Activated CD8-positive, alpha-beta T cell treated with anti-CD3 and anti-CD28 coated beads for 36 hours (primary cell): ENCODE results near the gene PQBP1. TPM values are rescaled to one million over a fixed set of nuclear protein-coding genes. Genes with fewer than 3 reads are reported as not detected.
A peak's percentile ranks its signal among the peaks of the same experiment; 100 is the strongest.

ENCODE experiments used
- ATAC-seq: fragments of 200-7000 bp; cut with Tn5 transposase; one replicate; pipeline ENCODE4 v1.10.0; 2021; ENCODE audit warnings: mild to moderate bottlenecking, moderate library complexity
- CTCF ChIA-PET: fragments of 350-600 bp; sonication (Branson Sonifier 250); formaldehyde crosslinking; loops from one replicate; lab custom pipeline; 2021; ENCODE audit warnings: antibody characterized with exemption; lab: Charles Lee
- POLR2A ChIA-PET: fragments of 350-600 bp; sonication (Branson Sonifier 250); formaldehyde crosslinking; loops from one replicate; lab custom pipeline; 2021; ENCODE audit warnings: antibody characterized with exemption; lab: Charles Lee
- DNase-seq: peaks from one replicate; pipeline ENCODE4 v3.0.0-alpha.2; 2020
- H3K27ac Mint-ChIP-seq: one replicate; pipeline ENCODE4 v1.8.0; 2021; ENCODE audit warnings: mild to moderate bottlenecking, mixed read lengths
- H3K27me3 Mint-ChIP-seq: one replicate; pipeline ENCODE4 v1.8.0; 2021; ENCODE audit warnings: mixed read lengths
- H3K36me3 Mint-ChIP-seq: one replicate; pipeline ENCODE4 v1.8.0; 2021; ENCODE audit warnings: low read depth, mixed read lengths
- H3K4me1 Mint-ChIP-seq: one replicate; pipeline ENCODE4 v1.8.0; 2021; ENCODE audit warnings: low read depth, mixed read lengths
- H3K4me3 Mint-ChIP-seq: one replicate; pipeline ENCODE4 v1.8.0; 2021; ENCODE audit warnings: mild to moderate bottlenecking, moderate library complexity, mixed read lengths
- H3K9me3 Mint-ChIP-seq: one replicate; pipeline ENCODE4 v1.8.0; 2021; ENCODE audit warnings: mixed read lengths
- intact Hi-C: fragments of 100-400 bp; cut with micrococcal nuclease; formaldehyde crosslinking; loops from one replicate; pipeline ENCODE4 v1.10.0; 2022
- total RNA-seq, 2 experiments: library from RNA; stranded (reverse); gene quantifications; one replicate each; pipeline ENCODE4 v1.2.3, GENCODE V29; 2021
- TF ChIP-seq, protein P1 (sequence below): fragments of 200-600 bp; IDR thresholded peaks from one replicate; pipeline ENCODE4 v1.8.0; 2022; ENCODE audit warnings: antibody characterized with exemption, mild to moderate bottlenecking

PQBP1 gene
- total RNA-seq, 2 experiments from 2014 or later: 63.9 to 66.5 TPM

- intact Hi-C loops: no loop called here
- ChIA-PET POLR2A (interaction anchor here (0.6 to 1.0 kb wide), 3 partner anchors 46 to 53 kb away, joined by 3 to 4 read pairs (median 3); no protein-coding TSS in a partner anchor), CTCF (interaction anchor here (0.7 to 2.0 kb wide), 5 partner anchors 46 to 242 kb away, joined by 3 to 9 read pairs (median 4); no protein-coding TSS in a partner anchor)
- DNase-seq (peak; percentile 12), ATAC-seq (peak; percentile 56)
- TF ChIP-seq, protein P1, sequence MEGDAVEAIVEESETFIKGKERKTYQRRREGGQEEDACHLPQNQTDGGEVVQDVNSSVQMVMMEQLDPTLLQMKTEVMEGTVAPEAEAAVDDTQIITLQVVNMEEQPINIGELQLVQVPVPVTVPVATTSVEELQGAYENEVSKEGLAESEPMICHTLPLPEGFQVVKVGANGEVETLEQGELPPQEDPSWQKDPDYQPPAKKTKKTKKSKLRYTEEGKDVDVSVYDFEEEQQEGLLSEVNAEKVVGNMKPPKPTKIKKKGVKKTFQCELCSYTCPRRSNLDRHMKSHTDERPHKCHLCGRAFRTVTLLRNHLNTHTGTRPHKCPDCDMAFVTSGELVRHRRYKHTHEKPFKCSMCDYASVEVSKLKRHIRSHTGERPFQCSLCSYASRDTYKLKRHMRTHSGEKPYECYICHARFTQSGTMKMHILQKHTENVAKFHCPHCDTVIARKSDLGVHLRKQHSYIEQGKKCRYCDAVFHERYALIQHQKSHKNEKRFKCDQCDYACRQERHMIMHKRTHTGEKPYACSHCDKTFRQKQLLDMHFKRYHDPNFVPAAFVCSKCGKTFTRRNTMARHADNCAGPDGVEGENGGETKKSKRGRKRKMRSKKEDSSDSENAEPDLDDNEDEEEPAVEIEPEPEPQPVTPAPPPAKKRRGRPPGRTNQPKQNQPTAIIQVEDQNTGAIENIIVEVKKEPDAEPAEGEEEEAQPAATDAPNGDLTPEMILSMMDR: no peak
- Mint-ChIP-seq H3K36me3 (peaks cover 4% of the 10 kb centered on the region), H3K27me3 (no peaks in the 10 kb centered on the region), H3K4me3 (peak overlapping the region; percentile 76), H3K9me3 (no peaks in the 10 kb centered on the region), H3K27ac (peak overlapping the region; percentile 78), H3K4me1 (peaks cover 22% of the 10 kb centered on the region)
Measured at GRCh38 chrX:48890934-48891401, 6.8 kb upstream of the PQBP1 start.

- intact Hi-C loops: no loop called here
- H3K27me3 Mint-ChIP-seq: no peaks in the 10 kb centered on the region
- POLR2A ChIA-PET: interaction anchor here (0.6 to 1.8 kb wide), 4 partner anchors 12 to 65 kb away, joined by 3 to 6 read pairs (median 4); no protein-coding TSS in a partner anchor
- H3K4me1 Mint-ChIP-seq: peaks cover 25% of the 10 kb centered on the region
- peak overlapping the region; percentile 49 for H3K27ac Mint-ChIP-seq
- CTCF ChIA-PET: interaction anchor here (0.7 to 2.0 kb wide), 8 partner anchors 23 to 243 kb away, joined by 3 to 9 read pairs (median 3); no protein-coding TSS in a partner anchor
- ATAC-seq (peak; percentile 90), DNase-seq (peak; percentile 81)
- TF ChIP-seq, protein P1: peak; percentile 20
- H3K9me3 Mint-ChIP-seq: no peaks in the 10 kb centered on the region
- H3K36me3 Mint-ChIP-seq: peaks cover 4% of the 10 kb centered on the region
- H3K4me3 Mint-ChIP-seq: peak overlapping the region; percentile 76
Measured at GRCh38 chrX:48891402-48892288, 6.1 kb upstream of the PQBP1 start.

DNA sequence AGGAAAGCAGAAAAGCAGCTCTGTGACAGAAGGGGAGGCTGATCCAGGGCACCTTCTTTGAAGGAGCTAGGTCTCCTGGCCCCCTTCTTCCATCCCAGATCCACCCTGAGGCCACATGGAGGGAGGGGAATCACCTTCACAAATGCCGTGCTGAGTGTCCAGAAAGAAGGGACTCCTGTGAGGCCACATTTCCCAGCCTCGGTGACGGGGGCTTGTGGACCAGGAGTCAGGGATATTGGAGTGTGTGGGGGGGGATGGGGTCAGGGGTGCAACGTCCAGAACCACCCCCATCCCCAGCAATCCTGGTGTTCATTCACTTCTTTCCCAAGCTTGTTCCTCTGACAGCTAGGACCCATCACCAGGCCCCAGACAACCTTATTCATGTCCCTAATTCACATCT is 4.8 kb upstream of the PQBP1 start:
- Mint-ChIP-seq H3K9me3 (no peaks in the 10 kb centered on the region), H3K27me3 (no peaks in the 10 kb centered on the region), H3K4me3 (no peak overlapping the region), H3K4me1 (peaks cover 28% of the 10 kb centered on the region), H3K27ac (no peak overlapping the region), H3K36me3 (peaks cover 6% of the 10 kb centered on the region)
- TF ChIP-seq, protein P1: no peak
- DNase-seq: no peak
- POLR2A ChIA-PET: interaction anchor here (1.0 to 1.8 kb wide), 3 partner anchors 9 to 19 kb away, joined by 3 to 6 read pairs (median 3); no protein-coding TSS in a partner anchor
- intact Hi-C loops: no loop called here
- CTCF ChIA-PET: interaction anchor here (0.9 to 1.3 kb wide), 2 partner anchors 22 to 53 kb away, joined by 3 read pairs; no protein-coding TSS in a partner anchor
- no peak for ATAC-seq

GRCh38 chrX:48893556-48894348 is 4.0 kb upstream of the PQBP1 start:
- H3K27ac Mint-ChIP-seq: no peak overlapping the region
- H3K4me3 Mint-ChIP-seq: no peak overlapping the region
- no peak for ATAC-seq
- intact Hi-C loops: no loop called here
- H3K36me3 Mint-ChIP-seq: peaks cover 6% of the 10 kb centered on the region
- no peak for DNase-seq
- ChIA-PET POLR2A (interaction anchor here (0.7 to 1.0 kb wide), 2 partner anchors 8 to 16 kb away, joined by 3 read pairs; no protein-coding TSS in a partner anchor), CTCF (interaction anchor here (0.9 kb wide), 1 partner anchor 246 kb away, joined by 3 read pairs; no protein-coding TSS in a partner anchor)
- no peaks in the 10 kb centered on the region for H3K27me3 Mint-ChIP-seq
- TF ChIP-seq, protein P1: no peak
- H3K9me3 Mint-ChIP-seq: no peaks in the 10 kb centered on the region
- H3K4me1 Mint-ChIP-seq: peaks cover 30% of the 10 kb centered on the region
